GM12878 (cell line): ENCODE results near the gene SETD1A. TPM values are rescaled to one million over a fixed set of nuclear protein-coding genes. Genes with fewer than 3 reads are reported as not detected.

Source experiments
- CBFB ChIP-seq: IDR thresholded peaks from 2 replicates; pipeline ENCODE4 v1.6.1; 2016; ENCODE audit warnings: antibody characterized with exemption, low read depth
- FOXM1 ChIP-seq: IDR thresholded peaks from 2 replicates; pipeline ENCODE4 v1.6.1; 2012; ENCODE audit warnings: low read depth, mild to moderate bottlenecking, inconsistent platforms, low read length, moderate library complexity
- IKZF1 ChIP-seq: fragments of 450-650 bp; conservative IDR thresholded peaks from 2 replicates; pipeline ENCODE4 v1.6.1; 2017; ENCODE audit warnings: antibody characterized with exemption, mild to moderate bottlenecking
- MAX ChIP-seq: IDR thresholded peaks from 2 replicates; pipeline ENCODE4 v1.6.1; 2012; ENCODE audit warnings: low read depth, low read length, improper control_type of control experiment
- MYC ChIP-seq: IDR thresholded peaks from 2 replicates; pipeline ENCODE4 v1.6.1; 2011; ENCODE audit warnings: mild to moderate bottlenecking, low read length, moderate library complexity, inconsistent platforms; ENCODE audit not compliant: insufficient read depth, insufficient replicate concordance, insufficient read length, severe bottlenecking
- NRF1 ChIP-seq: conservative IDR thresholded peaks from 2 replicates; pipeline ENCODE4 v1.6.1; 2011; ENCODE audit warnings: mild to moderate bottlenecking, low read depth, low read length, improper control_type of control experiment
- POLR2A ChIP-seq: IDR thresholded peaks from 2 replicates; pipeline ENCODE4 v1.6.1; 2011; ENCODE audit warnings: low read depth, mild to moderate bottlenecking, low read length
- POLR2AphosphoS5 ChIP-seq: IDR thresholded peaks from 2 replicates; pipeline ENCODE4 v1.6.1; 2011; ENCODE audit warnings: mild to moderate bottlenecking, low read length, inconsistent platforms
- RAD21 ChIP-seq: IDR thresholded peaks from 2 replicates; pipeline ENCODE4 v1.6.1; 2011; ENCODE audit warnings: mild to moderate bottlenecking, low read depth, low read length, moderate library complexity; ENCODE audit not compliant: insufficient read depth
- SIX5 ChIP-seq: IDR thresholded peaks from 2 replicates; pipeline ENCODE4 v1.6.1; 2011; ENCODE audit warnings: mild to moderate bottlenecking, low read depth, low read length, moderate library complexity; ENCODE audit not compliant: severe bottlenecking
- SREBF2 ChIP-seq: IDR thresholded peaks from 2 replicates; pipeline ENCODE4 v1.6.1; 2012; ENCODE audit warnings: mild to moderate bottlenecking, low read length
- ZNF217 ChIP-seq: fragments of 450-650 bp; IDR thresholded peaks from 2 replicates; pipeline ENCODE4 v1.6.1; 2017; ENCODE audit warnings: antibody characterized with exemption, mild to moderate bottlenecking
- polyA plus RNA-seq, 11 experiments: library from polyadenylated mRNA; depleted of rRNA in 4 of 11; unstranded in 6 of 11; stranded (reverse) in 5 of 11; fragments of >200 nt; fragmentation: Nextera tagmentation in 4 of 11; fragmentation: Illumina TruSeq in 1 of 11; extraction: Ambion mirVana in 4 of 11; extraction: Trizol in 1 of 11; gene quantifications; 1 replicate in 1 of 11; 2 replicates in 10 of 11; pipeline versions ENCODE4 v1.2.1 to v1.2.3, GENCODE V29; 2011 to 2016; ENCODE audit warnings: inconsistent platforms in 2 of 11, missing spikeins in 2 of 11, low read depth in 1 of 11
- total RNA-seq, 4 experiments: library from RNA; depleted of rRNA in 3 of 4; stranded (reverse); fragments of >200 nt in 3 of 4; fragmentation: Illumina TruSeq in 1 of 4; extraction: Trizol in 1 of 4; gene quantifications; 2 replicates each; pipeline versions ENCODE4 v1.2.1 to v1.2.3, GENCODE V29; 2013 to 2021
- TF ChIP-seq, protein P1 (sequence below): fragments of 450-650 bp; IDR thresholded peaks from 2 replicates; pipeline ENCODE4 v1.6.1; 2017; ENCODE audit warnings: mild to moderate bottlenecking, moderate library complexity
- TF ChIP-seq, protein P2 (sequence below): IDR thresholded peaks from 2 replicates; pipeline ENCODE4 v1.6.1; 2012; ENCODE audit warnings: improper control_type of control experiment, low read depth, low read length; ENCODE audit not compliant: insufficient replicate concordance
- TF ChIP-seq, protein P3 (sequence below): IDR thresholded peaks from 2 replicates; pipeline ENCODE4 v1.6.1; 2011; ENCODE audit warnings: mild to moderate bottlenecking, low read depth, low read length, moderate library complexity; ENCODE audit not compliant: insufficient replicate concordance
- TF ChIP-seq, protein P4 (sequence below): IDR thresholded peaks from 2 replicates; pipeline ENCODE4 v1.6.1; 2012; ENCODE audit warnings: low read depth, low read length, improper control_type of control experiment

Gene SETD1A
- total and polyA plus RNA-seq, 10 of the 15 experiments (the other 5 are each of a cell fraction or from before 2014, with no cell fraction given), result 0.02 to 25.9 (median 4.9) TPM

DNA sequence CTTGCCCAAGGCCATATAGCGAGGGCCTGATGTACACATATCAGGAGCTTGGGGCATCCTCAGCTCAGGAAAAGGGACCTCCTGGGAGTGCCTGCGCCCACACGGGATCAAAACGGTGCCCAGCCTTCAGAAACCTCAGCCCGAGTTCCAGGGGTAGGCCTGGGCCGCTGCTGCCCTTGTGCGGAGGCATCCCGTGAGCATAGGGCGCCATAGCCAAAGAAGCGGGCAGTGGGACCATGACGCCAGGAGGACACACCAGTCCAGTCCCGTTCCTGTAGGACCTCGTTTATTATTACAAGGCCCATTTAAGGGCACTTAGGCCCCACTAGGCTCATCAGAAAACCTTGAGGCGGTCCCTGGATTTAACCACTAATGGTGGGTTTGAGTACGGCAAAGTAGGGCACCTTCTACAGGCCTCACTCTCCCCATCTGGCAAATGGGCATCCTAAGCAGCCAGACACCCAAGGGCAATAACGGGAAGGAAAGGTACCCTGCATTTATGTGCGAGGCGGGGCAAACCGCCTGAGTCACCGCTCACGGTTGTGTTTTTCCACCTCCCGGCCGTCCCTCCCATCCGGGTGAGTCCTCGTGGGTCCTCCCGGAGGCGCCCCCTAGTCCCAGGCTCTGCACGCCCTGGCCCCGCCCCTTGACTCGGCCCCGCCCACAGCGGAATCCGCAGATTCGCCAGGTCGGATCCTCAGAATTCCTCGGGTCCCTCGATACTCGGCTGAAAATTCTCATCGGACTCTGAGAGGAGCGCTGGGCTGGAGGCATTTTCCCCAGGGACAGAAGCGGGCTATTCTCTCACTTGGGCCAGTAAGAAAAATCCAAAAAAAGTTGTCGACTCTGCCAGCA, 726 bp upstream of the SETD1A start (continued):
- TF ChIP-seq, protein P1, sequence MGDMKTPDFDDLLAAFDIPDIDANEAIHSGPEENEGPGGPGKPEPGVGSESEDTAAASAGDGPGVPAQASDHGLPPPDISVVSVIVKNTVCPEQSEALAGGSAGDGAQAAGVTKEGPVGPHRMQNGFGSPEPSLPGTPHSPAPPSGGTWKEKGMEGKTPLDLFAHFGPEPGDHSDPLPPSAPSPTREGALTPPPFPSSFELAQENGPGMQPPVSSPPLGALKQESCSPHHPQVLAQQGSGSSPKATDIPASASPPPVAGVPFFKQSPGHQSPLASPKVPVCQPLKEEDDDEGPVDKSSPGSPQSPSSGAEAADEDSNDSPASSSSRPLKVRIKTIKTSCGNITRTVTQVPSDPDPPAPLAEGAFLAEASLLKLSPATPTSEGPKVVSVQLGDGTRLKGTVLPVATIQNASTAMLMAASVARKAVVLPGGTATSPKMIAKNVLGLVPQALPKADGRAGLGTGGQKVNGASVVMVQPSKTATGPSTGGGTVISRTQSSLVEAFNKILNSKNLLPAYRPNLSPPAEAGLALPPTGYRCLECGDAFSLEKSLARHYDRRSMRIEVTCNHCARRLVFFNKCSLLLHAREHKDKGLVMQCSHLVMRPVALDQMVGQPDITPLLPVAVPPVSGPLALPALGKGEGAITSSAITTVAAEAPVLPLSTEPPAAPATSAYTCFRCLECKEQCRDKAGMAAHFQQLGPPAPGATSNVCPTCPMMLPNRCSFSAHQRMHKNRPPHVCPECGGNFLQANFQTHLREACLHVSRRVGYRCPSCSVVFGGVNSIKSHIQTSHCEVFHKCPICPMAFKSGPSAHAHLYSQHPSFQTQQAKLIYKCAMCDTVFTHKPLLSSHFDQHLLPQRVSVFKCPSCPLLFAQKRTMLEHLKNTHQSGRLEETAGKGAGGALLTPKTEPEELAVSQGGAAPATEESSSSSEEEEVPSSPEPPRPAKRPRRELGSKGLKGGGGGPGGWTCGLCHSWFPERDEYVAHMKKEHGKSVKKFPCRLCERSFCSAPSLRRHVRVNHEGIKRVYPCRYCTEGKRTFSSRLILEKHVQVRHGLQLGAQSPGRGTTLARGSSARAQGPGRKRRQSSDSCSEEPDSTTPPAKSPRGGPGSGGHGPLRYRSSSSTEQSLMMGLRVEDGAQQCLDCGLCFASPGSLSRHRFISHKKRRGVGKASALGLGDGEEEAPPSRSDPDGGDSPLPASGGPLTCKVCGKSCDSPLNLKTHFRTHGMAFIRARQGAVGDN, result no peak
- TF ChIP-seq POLR2AphosphoS5, result 0 out of 2 replicates have a peak, but pooled peaks have one; percentile 38
- 0 out of 2 replicates have a peak, but pooled peaks have one; percentile 11 for TF ChIP-seq CBFB
- no peak for TF ChIP-seq FOXM1
- peak; percentile 82 for TF ChIP-seq ZNF217
- TF ChIP-seq, protein P2, sequence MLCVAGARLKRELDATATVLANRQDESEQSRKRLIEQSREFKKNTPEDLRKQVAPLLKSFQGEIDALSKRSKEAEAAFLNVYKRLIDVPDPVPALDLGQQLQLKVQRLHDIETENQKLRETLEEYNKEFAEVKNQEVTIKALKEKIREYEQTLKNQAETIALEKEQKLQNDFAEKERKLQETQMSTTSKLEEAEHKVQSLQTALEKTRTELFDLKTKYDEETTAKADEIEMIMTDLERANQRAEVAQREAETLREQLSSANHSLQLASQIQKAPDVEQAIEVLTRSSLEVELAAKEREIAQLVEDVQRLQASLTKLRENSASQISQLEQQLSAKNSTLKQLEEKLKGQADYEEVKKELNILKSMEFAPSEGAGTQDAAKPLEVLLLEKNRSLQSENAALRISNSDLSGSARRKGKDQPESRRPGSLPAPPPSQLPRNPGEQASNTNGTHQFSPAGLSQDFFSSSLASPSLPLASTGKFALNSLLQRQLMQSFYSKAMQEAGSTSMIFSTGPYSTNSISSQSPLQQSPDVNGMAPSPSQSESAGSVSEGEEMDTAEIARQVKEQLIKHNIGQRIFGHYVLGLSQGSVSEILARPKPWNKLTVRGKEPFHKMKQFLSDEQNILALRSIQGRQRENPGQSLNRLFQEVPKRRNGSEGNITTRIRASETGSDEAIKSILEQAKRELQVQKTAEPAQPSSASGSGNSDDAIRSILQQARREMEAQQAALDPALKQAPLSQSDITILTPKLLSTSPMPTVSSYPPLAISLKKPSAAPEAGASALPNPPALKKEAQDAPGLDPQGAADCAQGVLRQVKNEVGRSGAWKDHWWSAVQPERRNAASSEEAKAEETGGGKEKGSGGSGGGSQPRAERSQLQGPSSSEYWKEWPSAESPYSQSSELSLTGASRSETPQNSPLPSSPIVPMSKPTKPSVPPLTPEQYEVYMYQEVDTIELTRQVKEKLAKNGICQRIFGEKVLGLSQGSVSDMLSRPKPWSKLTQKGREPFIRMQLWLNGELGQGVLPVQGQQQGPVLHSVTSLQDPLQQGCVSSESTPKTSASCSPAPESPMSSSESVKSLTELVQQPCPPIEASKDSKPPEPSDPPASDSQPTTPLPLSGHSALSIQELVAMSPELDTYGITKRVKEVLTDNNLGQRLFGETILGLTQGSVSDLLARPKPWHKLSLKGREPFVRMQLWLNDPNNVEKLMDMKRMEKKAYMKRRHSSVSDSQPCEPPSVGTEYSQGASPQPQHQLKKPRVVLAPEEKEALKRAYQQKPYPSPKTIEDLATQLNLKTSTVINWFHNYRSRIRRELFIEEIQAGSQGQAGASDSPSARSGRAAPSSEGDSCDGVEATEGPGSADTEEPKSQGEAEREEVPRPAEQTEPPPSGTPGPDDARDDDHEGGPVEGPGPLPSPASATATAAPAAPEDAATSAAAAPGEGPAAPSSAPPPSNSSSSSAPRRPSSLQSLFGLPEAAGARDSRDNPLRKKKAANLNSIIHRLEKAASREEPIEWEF, result no peak
- no peak; the same call in 1 of the 2 replicates for TF ChIP-seq MAX
- no peak for TF ChIP-seq RAD21
- no peak for TF ChIP-seq SREBF2
- TF ChIP-seq SIX5, result no peak
- peak; percentile 32 for TF ChIP-seq MYC
- TF ChIP-seq NRF1, result no peak
- TF ChIP-seq, protein P3, sequence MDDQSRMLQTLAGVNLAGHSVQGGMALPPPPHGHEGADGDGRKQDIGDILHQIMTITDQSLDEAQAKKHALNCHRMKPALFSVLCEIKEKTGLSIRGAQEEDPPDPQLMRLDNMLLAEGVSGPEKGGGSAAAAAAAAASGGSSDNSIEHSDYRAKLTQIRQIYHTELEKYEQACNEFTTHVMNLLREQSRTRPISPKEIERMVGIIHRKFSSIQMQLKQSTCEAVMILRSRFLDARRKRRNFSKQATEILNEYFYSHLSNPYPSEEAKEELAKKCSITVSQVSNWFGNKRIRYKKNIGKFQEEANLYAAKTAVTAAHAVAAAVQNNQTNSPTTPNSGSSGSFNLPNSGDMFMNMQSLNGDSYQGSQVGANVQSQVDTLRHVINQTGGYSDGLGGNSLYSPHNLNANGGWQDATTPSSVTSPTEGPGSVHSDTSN, result no peak
- TF ChIP-seq, protein P4, sequence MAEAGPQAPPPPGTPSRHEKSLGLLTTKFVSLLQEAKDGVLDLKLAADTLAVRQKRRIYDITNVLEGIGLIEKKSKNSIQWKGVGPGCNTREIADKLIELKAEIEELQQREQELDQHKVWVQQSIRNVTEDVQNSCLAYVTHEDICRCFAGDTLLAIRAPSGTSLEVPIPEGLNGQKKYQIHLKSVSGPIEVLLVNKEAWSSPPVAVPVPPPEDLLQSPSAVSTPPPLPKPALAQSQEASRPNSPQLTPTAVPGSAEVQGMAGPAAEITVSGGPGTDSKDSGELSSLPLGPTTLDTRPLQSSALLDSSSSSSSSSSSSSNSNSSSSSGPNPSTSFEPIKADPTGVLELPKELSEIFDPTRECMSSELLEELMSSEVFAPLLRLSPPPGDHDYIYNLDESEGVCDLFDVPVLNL, result no peak
- TF ChIP-seq IKZF1, result no peak
- peak; percentile 42; the same call in 1 of the 2 replicates for TF ChIP-seq POLR2A
